Body of pancreas (tissue), 4 donors: ENCODE data around the gene KIF21A. TPM values are rescaled to one million over a fixed set of nuclear protein-coding genes. Genes with fewer than 3 reads are reported as not detected.

Experiments used
- ATAC-seq: fragments of 150-250 bp; one replicate; pipeline ENCODE4 v1.9.1; 2016
- DNase-seq, 4 donors: peaks; one replicate each; pipeline ENCODE4 v3.0.0-alpha.2; 2019
- H3K27ac ChIP-seq, 4 donors: fragments of 200-600 bp; sonication (generic); 1 replicate in 3 of 4; 2 replicates in 1 of 4; pipeline versions ENCODE4 v1.5.1 to v1.6.1; 2016 to 2019; ENCODE audit warnings: mild to moderate bottlenecking in 1 of 4, mixed read lengths in 1 of 4, moderate library complexity in 1 of 4
- H3K27me3 ChIP-seq, 2 donors: fragments of 200-600 bp; sonication (generic); one replicate each; pipeline ENCODE4 v1.6.0; 2016; ENCODE audit warnings: mild to moderate bottlenecking in 1 of 2
- H3K36me3 ChIP-seq, 2 donors: fragments of 200-600 bp; sonication (generic); replicated peaks in 1 of 2; 2 replicates each; pipeline ENCODE4 v1.5.1; 2016; ENCODE audit warnings: low read depth in 2 of 2; ENCODE audit not compliant: insufficient read depth in 1 of 2
- H3K4me1 ChIP-seq: fragments of 200-600 bp; sonication (generic); one replicate; pipeline ENCODE4 v1.6.0; 2016
- H3K4me3 ChIP-seq, 2 donors: fragments of 200-600 bp; sonication (generic); 1 replicate in 1 of 2; 2 replicates in 1 of 2; pipeline ENCODE4 v1.5.1; 2016 to 2019
- H3K9me3 ChIP-seq, 3 donors: fragments of 200-600 bp; sonication (generic); 1 replicate in 2 of 3; 2 replicates in 1 of 3; pipeline ENCODE4 v1.5.1; 2016
- POLR2A ChIP-seq, 3 donors: fragments of 450-650 bp; IDR thresholded peaks; one replicate each; pipeline ENCODE4 v1.6.1; 2016; ENCODE audit warnings: antibody characterized with exemption in 3 of 3, mild to moderate bottlenecking in 2 of 3
- WGBS, 2 donors: methylation state at CpG; one replicate each; pipeline ENCODE4 v1.1.5; 2017; 5-methylcytosine and 5-hydroxymethylcytosine counted together
- intact Hi-C: fragments of 100-400 bp; cut with DNase I; formaldehyde crosslinking; loops from one replicate; pipeline ENCODE4 v1.15.1; 2023
- total RNA-seq, 2 donors: library from RNA; depleted of rRNA; stranded (reverse); fragments of >200 nt; gene quantifications; one replicate each; pipeline ENCODE4 v1.1.0, GENCODE V29; 2016
- TF ChIP-seq, protein P1 (sequence below), 7 experiments: fragments of 450-650 bp in 4 of 7; fragments of 200-600 bp in 3 of 7; sonication (generic) in 3 of 7; IDR thresholded peaks; one replicate each; pipeline ENCODE4 v1.5.1; 2016 to 2019; ENCODE audit warnings: antibody characterized with exemption in 7 of 7

KIF21A gene
- total RNA-seq, 2 donors from 2014 or later, result 19.5 to 49.1 TPM

DNA sequence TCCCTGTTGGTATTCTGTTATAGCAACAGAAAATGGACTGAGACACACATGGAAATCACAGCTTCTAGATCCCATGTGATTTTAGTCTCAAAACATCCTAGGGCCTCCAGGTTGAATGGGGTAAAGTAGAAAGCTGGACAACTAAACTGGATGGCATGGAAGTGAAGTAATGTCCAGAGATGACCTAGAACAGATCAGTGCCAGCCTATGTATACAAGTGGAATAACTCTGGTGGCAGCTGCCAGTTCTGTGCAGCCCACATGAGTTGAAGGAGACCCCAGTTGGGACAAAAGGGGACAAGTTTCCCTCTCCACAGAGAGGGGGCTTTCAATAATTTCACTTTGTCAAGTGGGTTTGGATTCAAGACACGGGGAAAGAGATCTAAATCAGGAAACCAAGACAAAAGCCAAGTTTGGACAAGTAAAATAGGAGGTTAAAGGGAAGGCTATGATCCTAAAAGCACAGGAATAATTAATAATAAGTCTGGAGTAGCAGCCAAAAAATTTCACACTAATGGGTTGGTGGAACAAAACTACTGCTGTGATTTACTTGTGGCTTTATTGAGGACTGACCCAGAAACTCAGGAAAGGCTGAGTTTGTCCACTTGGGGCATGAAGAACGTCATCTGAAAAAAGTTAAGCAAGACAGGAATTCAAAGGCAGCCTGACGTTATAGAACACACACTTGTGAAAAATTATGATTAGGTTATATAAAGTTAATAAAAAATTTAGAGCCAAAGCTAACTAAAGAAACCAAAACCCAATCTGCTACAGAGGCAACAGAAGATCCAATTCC, 11.7 kb downstream of the KIF21A start:
- intact Hi-C loops, result no loop called here
- DNase-seq (no peak), ATAC-seq (no peak)
- TF ChIP-seq, protein P1, sequence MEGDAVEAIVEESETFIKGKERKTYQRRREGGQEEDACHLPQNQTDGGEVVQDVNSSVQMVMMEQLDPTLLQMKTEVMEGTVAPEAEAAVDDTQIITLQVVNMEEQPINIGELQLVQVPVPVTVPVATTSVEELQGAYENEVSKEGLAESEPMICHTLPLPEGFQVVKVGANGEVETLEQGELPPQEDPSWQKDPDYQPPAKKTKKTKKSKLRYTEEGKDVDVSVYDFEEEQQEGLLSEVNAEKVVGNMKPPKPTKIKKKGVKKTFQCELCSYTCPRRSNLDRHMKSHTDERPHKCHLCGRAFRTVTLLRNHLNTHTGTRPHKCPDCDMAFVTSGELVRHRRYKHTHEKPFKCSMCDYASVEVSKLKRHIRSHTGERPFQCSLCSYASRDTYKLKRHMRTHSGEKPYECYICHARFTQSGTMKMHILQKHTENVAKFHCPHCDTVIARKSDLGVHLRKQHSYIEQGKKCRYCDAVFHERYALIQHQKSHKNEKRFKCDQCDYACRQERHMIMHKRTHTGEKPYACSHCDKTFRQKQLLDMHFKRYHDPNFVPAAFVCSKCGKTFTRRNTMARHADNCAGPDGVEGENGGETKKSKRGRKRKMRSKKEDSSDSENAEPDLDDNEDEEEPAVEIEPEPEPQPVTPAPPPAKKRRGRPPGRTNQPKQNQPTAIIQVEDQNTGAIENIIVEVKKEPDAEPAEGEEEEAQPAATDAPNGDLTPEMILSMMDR (IDR thresholded peaks at IDR 0.05), result no peak
- TF ChIP-seq POLR2A (IDR thresholded peaks at IDR 0.05), result no peak
- Histone ChIP-seq H3K36me3 (no peaks in the 10 kb centered on the region), H3K27me3 (no peaks in the 10 kb centered on the region), H3K4me3 (no peak overlapping the region), H3K9me3 (no peaks in the 10 kb centered on the region), H3K4me1 (peaks cover 15% of the 10 kb centered on the region), H3K27ac (no peak overlapping the region)
- 47 to 49% methylated on average over 3 of the region's 3 CpGs for WGBS, 2 donors

GRCh38 chr12:39429809-39430208, 13.1 kb downstream of the KIF21A start:
- TF ChIP-seq POLR2A (IDR thresholded peaks at IDR 0.05), result no peak
- TF ChIP-seq, protein P1 (IDR thresholded peaks at IDR 0.05), result no peak
- Histone ChIP-seq H3K36me3 (no peaks in the 10 kb centered on the region), H3K4me1 (peaks cover 9% of the 10 kb centered on the region), H3K4me3 (no peak overlapping the region), H3K9me3 (no peaks in the 10 kb centered on the region), H3K27ac (no peak overlapping the region), H3K27me3 (no peaks in the 10 kb centered on the region)
- DNase-seq, result no peak
- intact Hi-C loops, result no loop called here
- 43 to 50% methylated on average over 2 of the region's 2 CpGs for WGBS, 2 donors
- ATAC-seq, result no peak

- Histone ChIP-seq H3K9me3 (no peaks in the 10 kb centered on the region), H3K36me3 (no peaks in the 10 kb centered on the region), H3K4me1 (peaks cover 9% of the 10 kb centered on the region), H3K27ac (no peak overlapping the region), H3K4me3 (no peak overlapping the region), H3K27me3 (no peaks in the 10 kb centered on the region)
- DNase-seq, result no peak
- ATAC-seq, result no peak
- WGBS, 2 donors, result 79% methylated on average over 3 of the region's 3 CpGs
- TF ChIP-seq, protein P1 (IDR thresholded peaks at IDR 0.05), result no peak
- no peak for TF ChIP-seq POLR2A (IDR thresholded peaks at IDR 0.05)
- intact Hi-C loops, result no loop called here
Observed at GRCh38 chr12:39427360-39427808, 15.5 kb downstream of the KIF21A start.

DNA sequence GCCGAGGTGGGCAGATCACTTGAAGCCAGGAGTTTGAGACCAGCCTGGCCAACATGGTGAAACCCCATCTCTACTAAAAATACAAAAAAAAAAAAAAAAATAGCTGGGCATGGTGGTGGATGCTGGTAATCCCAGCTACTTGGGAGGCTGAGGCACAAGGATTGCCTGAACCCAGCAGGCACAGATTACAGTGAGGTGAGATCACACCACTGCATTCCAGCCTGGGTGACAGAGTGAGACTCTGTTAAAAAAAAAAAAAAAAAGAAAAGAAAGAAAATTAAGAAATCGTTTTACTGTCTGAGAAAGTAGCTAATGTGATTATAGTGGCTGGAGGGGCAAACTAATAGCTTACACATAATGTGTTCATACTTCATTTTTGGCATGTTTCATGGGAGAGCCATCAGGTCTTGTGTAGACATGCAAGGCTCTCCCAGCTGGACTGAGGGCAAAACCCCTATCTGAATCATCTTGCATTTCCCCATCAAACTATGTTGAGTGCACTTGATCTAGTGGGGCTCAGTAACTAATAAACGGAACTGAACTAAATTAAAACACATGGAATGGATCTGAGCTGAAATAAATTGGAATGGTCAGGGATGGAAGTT, 16.2 kb downstream of the KIF21A start:
- no peak overlapping the region for H3K4me3 ChIP-seq
- TF ChIP-seq POLR2A (IDR thresholded peaks at IDR 0.05), result no peak
- H3K9me3 ChIP-seq, result no peaks in the 10 kb centered on the region
- intact Hi-C loops, result no loop called here
- H3K4me1 ChIP-seq, result peaks cover 6% of the 10 kb centered on the region
- H3K27me3 ChIP-seq, result no peaks in the 10 kb centered on the region
- H3K27ac ChIP-seq, result no peak overlapping the region
- DNase-seq, result no peak
- 80 to 84% methylated on average over 3 of the region's 3 CpGs for WGBS, 2 donors
- no peak for ATAC-seq
- no peaks in the 10 kb centered on the region for H3K36me3 ChIP-seq

DNA sequence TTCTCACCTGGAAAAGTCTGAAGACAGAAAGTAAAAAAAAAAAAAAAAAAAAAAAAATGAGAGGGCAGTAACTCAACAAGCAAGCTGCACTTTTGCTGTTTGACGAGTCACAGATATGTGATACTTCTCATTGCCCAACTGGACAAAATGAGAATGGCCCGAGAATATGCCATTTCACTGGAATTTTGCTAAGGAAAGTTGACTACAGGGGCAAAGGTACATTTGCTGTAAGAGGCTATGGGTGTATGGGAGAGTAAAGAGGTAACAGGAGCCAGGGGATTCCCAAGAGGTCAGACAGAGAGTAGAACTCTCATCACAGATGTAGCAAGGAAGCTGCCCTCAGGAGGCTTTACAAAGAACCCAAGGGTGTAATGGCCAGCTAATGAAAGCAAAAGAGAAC, 22.9 kb downstream of the KIF21A start:
- ATAC-seq (no peak), DNase-seq (no peak)
- H3K27me3 ChIP-seq, result no peaks in the 10 kb centered on the region
- WGBS, 2 donors, result 89 to 93% methylated on average over 2 of the region's 2 CpGs
- H3K36me3 ChIP-seq, result no peaks in the 10 kb centered on the region
- no peak overlapping the region for H3K27ac ChIP-seq
- no peaks in the 10 kb centered on the region for H3K9me3 ChIP-seq
- H3K4me3 ChIP-seq, result no peak overlapping the region
- intact Hi-C loops, result no loop called here
- TF ChIP-seq POLR2A (IDR thresholded peaks at IDR 0.05), result no peak
- TF ChIP-seq, protein P1 (IDR thresholded peaks at IDR 0.05), result no peak
- H3K4me1 ChIP-seq, result no peaks in the 10 kb centered on the region
